ENCODE results near the gene CDKN1C. TPM values are rescaled to one million over a fixed set of nuclear protein-coding genes. Genes with fewer than 3 reads are reported as not detected.

CDKN1C gene
- polyA plus RNA-seq, 3 donors, result 22.4 to 254 (median 109) TPM

- WGBS, 3 donors, result 75 to 86% (median 85%) methylated on average over 13 of the region's 13 CpGs
- H3K27ac ChIP-seq (ENCODE audit: low read depth, low read length), result no peak overlapping the region
Measured at GRCh38 chr11:2863276-2863618, 22.3 kb downstream of the CDKN1C start.

GRCh38 chr11:2862395-2863275 lies 22.9 kb downstream of the CDKN1C start:
- 7 to 9% (median 9%) methylated on average over 69 to 96 of the region's 96 CpGs for WGBS, 3 donors
- no peak overlapping the region for H3K27ac ChIP-seq (ENCODE audit: low read depth, low read length)

GRCh38 chr11:2860636-2861035 lies 24.9 kb downstream of the CDKN1C start:
- WGBS, 3 donors, result 59 to 73% (median 63%) methylated on average over 7 of the region's 7 CpGs
- H3K27ac ChIP-seq (ENCODE audit: low read depth, low read length), result no peak overlapping the region

GRCh38 chr11:2859699-2860037 lies 25.9 kb downstream of the CDKN1C start:
- 90 to 95% (median 95%) methylated on average over 10 of the region's 10 CpGs for WGBS, 3 donors

GRCh38 chr11:2858995-2859698 lies 26.4 kb downstream of the CDKN1C start:
- 83 to 89% (median 87%) methylated on average over 16 of the region's 16 CpGs for WGBS, 3 donors
- no peak overlapping the region for H3K27ac ChIP-seq (ENCODE audit: low read depth, low read length)

More at GRCh38 chr11:2859699-2860037, 25.9 kb downstream of the CDKN1C start:
- no peak overlapping the region for H3K27ac ChIP-seq (ENCODE audit: low read depth, low read length)

- H3K27ac ChIP-seq (ENCODE audit: low read depth, low read length), result no peak overlapping the region
- WGBS, 3 donors, result 79 to 91% (median 81%) methylated on average over 18 of the region's 18 CpGs
Measured at GRCh38 chr11:2857918-2858317, 27.7 kb downstream of the CDKN1C start.

GRCh38 chr11:2857276-2857675 lies 28.3 kb downstream of the CDKN1C start:
- 86 to 90% (median 86%) methylated on average over 11 of the region's 11 CpGs for WGBS, 3 donors
- no peak overlapping the region for H3K27ac ChIP-seq (ENCODE audit: low read depth, low read length)

GRCh38 chr11:2855162-2855561 lies 30.4 kb downstream of the CDKN1C start:
- 87 to 93% (median 92%) methylated on average over 8 of the region's 8 CpGs for WGBS, 3 donors
- H3K27ac ChIP-seq (ENCODE audit: low read depth, low read length), result no peak overlapping the region

GRCh38 chr11:2853997-2854560 lies 31.5 kb downstream of the CDKN1C start:
- H3K27ac ChIP-seq (ENCODE audit: low read depth, low read length), result no peak overlapping the region
- WGBS, 3 donors, result 95 to 98% (median 97%) methylated on average over 6 to 7 of the region's 7 CpGs

- no peak overlapping the region for H3K27ac ChIP-seq (ENCODE audit: low read depth, low read length)
- 95 to 97% (median 97%) methylated on average over 12 of the region's 12 CpGs for WGBS, 3 donors
Measured at GRCh38 chr11:2853401-2853800, 32.2 kb downstream of the CDKN1C start.

- H3K27ac ChIP-seq (ENCODE audit: low read depth, low read length), result no peak overlapping the region
- WGBS, 3 donors, result 62 to 90% (median 85%) methylated on average over 50 to 53 of the region's 53 CpGs
Measured at GRCh38 chr11:2849994-2850770, 35.4 kb downstream of the CDKN1C start.

- no peak overlapping the region for H3K27ac ChIP-seq (ENCODE audit: low read depth, low read length)
- 77 to 88% (median 81%) methylated on average over 9 of the region's 9 CpGs for WGBS, 3 donors
Measured at GRCh38 chr11:2848497-2848896, 37.1 kb downstream of the CDKN1C start.

- WGBS, 3 donors, result 46 to 89% (median 86%) methylated on average over 21 of the region's 21 CpGs
- no peak overlapping the region for H3K27ac ChIP-seq (ENCODE audit: low read depth, low read length)
Measured at GRCh38 chr11:2847561-2847960, 38.0 kb downstream of the CDKN1C start.

- no peak overlapping the region for H3K27ac ChIP-seq (ENCODE audit: low read depth, low read length)
- WGBS, 3 donors, result 91 to 96% (median 91%) methylated on average over 11 of the region's 11 CpGs
Measured at GRCh38 chr11:2846470-2846869, 39.1 kb downstream of the CDKN1C start.

GRCh38 chr11:2846056-2846455 lies 39.5 kb downstream of the CDKN1C start:
- WGBS, 3 donors, result 84 to 87% (median 85%) methylated on average over 16 to 17 of the region's 17 CpGs
- H3K27ac ChIP-seq (ENCODE audit: low read depth, low read length), result no peak overlapping the region

GRCh38 chr11:2844996-2845395 lies 40.6 kb downstream of the CDKN1C start:
- 93 to 95% (median 93%) methylated on average over 12 of the region's 12 CpGs for WGBS, 3 donors

GRCh38 chr11:2844116-2844842 lies 41.3 kb downstream of the CDKN1C start:
- 84 to 87% (median 84%) methylated on average over 19 of the region's 19 CpGs for WGBS, 3 donors
- no peak overlapping the region for H3K27ac ChIP-seq (ENCODE audit: low read depth, low read length)

More at GRCh38 chr11:2844996-2845395, 40.6 kb downstream of the CDKN1C start:
- H3K27ac ChIP-seq (ENCODE audit: low read depth, low read length), result no peak overlapping the region

- 88 to 92% (median 91%) methylated on average over 14 of the region's 14 CpGs for WGBS, 3 donors
Measured at GRCh38 chr11:2843551-2843950, 42.0 kb downstream of the CDKN1C start.

More at GRCh38 chr11:2843551-2843950, 42.0 kb downstream of the CDKN1C start:
- no peak overlapping the region for H3K27ac ChIP-seq (ENCODE audit: low read depth, low read length)

Data from adipose tissue (tissue), 3 donors.